NT2/D1 (cell line): ENCODE measurements around the gene MT1B.

Experiments used
- SUZ12 ChIP-seq: IDR thresholded peaks from 2 replicates; pipeline ENCODE4 v1.6.1; 2011; ENCODE audit not compliant: insufficient read length, insufficient read depth; ENCODE audit errors: extremely low read depth
- YY1 ChIP-seq: IDR thresholded peaks from 2 replicates; pipeline ENCODE4 v1.6.1; 2011; ENCODE audit not compliant: insufficient read length, insufficient read depth

DNA sequence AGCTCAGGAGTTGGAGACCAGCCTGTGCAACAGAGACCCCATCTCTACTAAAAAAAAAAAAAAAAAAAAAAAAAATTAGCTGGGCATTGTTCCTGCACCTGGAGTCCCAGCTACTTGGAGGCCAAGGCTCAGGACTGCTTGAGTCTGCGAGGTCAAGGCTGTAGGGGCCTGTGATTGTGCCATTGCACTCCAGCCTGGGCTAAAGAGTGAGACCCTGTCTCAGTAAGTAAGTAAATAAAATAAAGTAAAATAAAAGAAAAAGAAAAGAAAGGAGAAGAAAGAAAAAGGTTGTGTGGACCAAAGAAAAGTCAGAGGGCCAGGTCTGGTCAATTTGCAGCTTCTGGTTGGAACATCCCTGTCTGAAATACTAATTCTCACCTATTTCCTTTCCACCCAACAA is 48.9 kb downstream of the MT1B start:
- TF ChIP-seq SUZ12 = no peak
- TF ChIP-seq YY1 = no peak
